SK-N-SH (cell line): ENCODE measurements around the gene STOX1. TPM values are rescaled to one million over a fixed set of nuclear protein-coding genes. Genes with fewer than 3 reads are reported as not detected.
A peak's percentile ranks its signal among the peaks of the same experiment; 100 is the strongest.

ENCODE experiments used
- CTCF ChIA-PET: fragments of 300-600, 350-600 bp; formaldehyde crosslinking; extraction: SDS; loops from one replicate; lab custom pipeline; 2021; lab: Yijun Ruan, JAX
- POLR2A ChIA-PET: fragments of 350-600 bp; sonication (Branson Sonifier 250); formaldehyde crosslinking; extraction: SDS; loops from one replicate; lab custom pipeline; 2020; ENCODE audit warnings: antibody characterized with exemption, inconsistent platforms; lab: Yijun Ruan, JAX
- DNase-seq: peaks from one replicate; pipeline ENCODE4 v3.0.0; 2012
- H2AFZ ChIP-seq: fragments of 200-600 bp; sonication (generic); 2 replicates; pipeline ENCODE4 v1.8.1; 2016; ENCODE audit warnings: antibody characterized with exemption, mild to moderate bottlenecking, low read depth
- H3F3A ChIP-seq: fragments of 200-600 bp; sonication (generic); replicated peaks from 2 replicates; pipeline ENCODE3; 2016; ENCODE audit warnings: antibody characterized with exemption, mild to moderate bottlenecking; ENCODE audit not compliant: insufficient read depth
- H3K27ac ChIP-seq, 2 experiments: fragments of 200-500 bp in 1 of 2; fragments of 200-600 bp in 1 of 2; sonication (Bioruptor generic) in 1 of 2; sonication (generic), shearing (Covaris generic) in 1 of 2; 2 replicates each; pipeline versions ENCODE4 v1.5.1 to v1.6.1; 2014 to 2016; ENCODE audit warnings: low read depth in 2 of 2, inconsistent platforms in 1 of 2, low read length in 1 of 2, mild to moderate bottlenecking in 1 of 2, mixed read lengths in 1 of 2
- H3K27me3 ChIP-seq: fragments of 200-600 bp; sonication (generic), shearing (Covaris generic); 2 replicates; pipeline ENCODE4 v1.6.1; 2016; ENCODE audit warnings: mixed run types; ENCODE audit not compliant: insufficient read depth
- H3K36me3 ChIP-seq, 2 experiments: fragments of 200-500 bp in 1 of 2; fragments of 200-600 bp in 1 of 2; sonication (Bioruptor generic) in 1 of 2; sonication (generic) in 1 of 2; replicated peaks in 1 of 2; 2 replicates each; pipeline versions ENCODE3 to v1.5.1; 2014 to 2016; ENCODE audit warnings: low read length in 1 of 2, mild to moderate bottlenecking in 1 of 2; ENCODE audit not compliant: insufficient read depth in 2 of 2, control insufficient read depth in 1 of 2
- H3K4me1 ChIP-seq, 2 experiments: fragments of 200-500 bp in 1 of 2; fragments of 200-600 bp in 1 of 2; sonication (Bioruptor generic) in 1 of 2; sonication (generic), shearing (Covaris generic) in 1 of 2; 2 replicates each; pipeline versions ENCODE4 v1.5.1 to v1.6.1; 2014 to 2016; ENCODE audit warnings: low read depth in 1 of 2, low read length in 1 of 2, mixed run types in 1 of 2; ENCODE audit not compliant: insufficient read depth in 2 of 2, control insufficient read depth in 1 of 2
- H3K4me2 ChIP-seq: fragments of 200-600 bp; sonication (generic), shearing (Covaris generic); 2 replicates; pipeline ENCODE4 v1.6.1; 2017; ENCODE audit warnings: mixed run types
- H3K4me3 ChIP-seq, 2 experiments: fragments of 200-500 bp in 1 of 2; fragments of 200-600 bp in 1 of 2; sonication (Bioruptor generic) in 1 of 2; sonication (generic), shearing (Covaris generic) in 1 of 2; 2 replicates each; pipeline versions ENCODE4 v1.5.1 to v1.8.1; 2014 to 2016; ENCODE audit warnings: low read depth in 2 of 2, inconsistent platforms in 1 of 2, low read length in 1 of 2, mild to moderate bottlenecking in 1 of 2, mixed read lengths in 1 of 2, moderate library complexity in 1 of 2
- H3K79me2 ChIP-seq: fragments of 200-600 bp; sonication (generic); 2 replicates; pipeline ENCODE4 v1.8.1; 2017; ENCODE audit warnings: mild to moderate bottlenecking; ENCODE audit not compliant: insufficient read depth
- H3K9ac ChIP-seq: fragments of 200-600 bp; sonication (generic); 2 replicates; pipeline ENCODE4 v1.6.1; 2017; ENCODE audit warnings: mixed run types
- H3K9me2 ChIP-seq: fragments of 200-600 bp; sonication (generic); 2 replicates; pipeline ENCODE4 v1.6.1; 2017; ENCODE audit warnings: mixed run types
- H3K9me3 ChIP-seq: fragments of 200-600 bp; sonication (generic); 2 replicates; pipeline ENCODE4 v1.6.1; 2017; ENCODE audit warnings: mixed run types, mild to moderate bottlenecking, moderate library complexity
- H4K20me1 ChIP-seq: fragments of 200-600 bp; sonication (generic); 2 replicates; pipeline ENCODE4 v1.6.1; 2017; ENCODE audit warnings: mild to moderate bottlenecking, mixed run types; ENCODE audit not compliant: insufficient read depth
- CTCF ChIP-seq: fragments of 200-600 bp; sonication (generic); IDR thresholded peaks from 2 replicates; pipeline ENCODE4 v1.6.1; 2017; ENCODE audit warnings: antibody characterized with exemption, mild to moderate bottlenecking, moderate library complexity
- EP300 ChIP-seq, 2 experiments: IDR thresholded peaks; 2 replicates each; pipeline versions ENCODE4 v1.4.0 to v1.6.1; 2012; ENCODE audit warnings: borderline replicate concordance in 1 of 2, low read depth in 1 of 2, low read length in 1 of 2
- FOXJ3 ChIP-seq: sonication (generic); formaldehyde crosslinking; IDR thresholded peaks from 2 replicates; pipeline ENCODE4 v1.5.1; 2020; ENCODE audit warnings: mild to moderate bottlenecking, missing genetic modification reagents
- JUND ChIP-seq: IDR thresholded peaks from 2 replicates; pipeline ENCODE4 v1.4.0; 2012
- MXI1 ChIP-seq: IDR thresholded peaks from 2 replicates; pipeline ENCODE4 v1.6.1; 2012; ENCODE audit warnings: mild to moderate bottlenecking, low read depth, low read length, improper control_type of control experiment
- NRF1 ChIP-seq: IDR thresholded peaks from 2 replicates; pipeline ENCODE4 v1.6.1; 2012; ENCODE audit warnings: low read depth, mild to moderate bottlenecking, low read length
- RCOR1 ChIP-seq: fragments of 150-350 bp; IDR thresholded peaks from 2 replicates; pipeline ENCODE4 v1.6.1; 2017; ENCODE audit warnings: antibody characterized with exemption, low read length
- RFX5 ChIP-seq: IDR thresholded peaks from 2 replicates; pipeline ENCODE4 v1.6.1; 2012; ENCODE audit warnings: mild to moderate bottlenecking, improper control_type of control experiment, low read length
- RXRA ChIP-seq: IDR thresholded peaks from 2 replicates; pipeline ENCODE4 v1.4.0; 2012; ENCODE audit warnings: low read depth, mild to moderate bottlenecking, borderline replicate concordance
- SMC3 ChIP-seq: IDR thresholded peaks from 2 replicates; pipeline ENCODE4 v1.6.1; 2012; ENCODE audit warnings: low read depth, low read length, improper control_type of control experiment
- TCF12 ChIP-seq: IDR thresholded peaks from 2 replicates; pipeline ENCODE4 v1.4.0; 2012
- WGBS: methylation state at CpG from one replicate; pipeline ENCODE4 v1.1.6; 2017; ENCODE audit warnings: low lambda C conversion rate; 5-methylcytosine and 5-hydroxymethylcytosine counted together
- polyA plus RNA-seq, 3 experiments: library from polyadenylated mRNA; depleted of rRNA; stranded (reverse); fragments of >200 nt; gene quantifications; 2 replicates each; pipeline ENCODE4 v1.2.3, GENCODE V29; 2012
- TF ChIP-seq, protein P1 (sequence below): IDR thresholded peaks from 2 replicates; pipeline ENCODE4 v1.4.0; 2012; ENCODE audit warnings: low read depth, borderline replicate concordance
- TF ChIP-seq, protein P2 (sequence below): IDR thresholded peaks from 2 replicates; pipeline ENCODE4 v1.4.0; 2012; ENCODE audit warnings: low read depth
- TF ChIP-seq, protein P3 (sequence below): IDR thresholded peaks from 2 replicates; pipeline ENCODE4 v1.6.1; 2012; ENCODE audit warnings: mild to moderate bottlenecking, low read depth, low read length, moderate library complexity

The STOX1 gene
- polyA plus RNA-seq, 1 of the 3 experiments (the other 2 are of a cell fraction), result 0.13 TPM

DNA sequence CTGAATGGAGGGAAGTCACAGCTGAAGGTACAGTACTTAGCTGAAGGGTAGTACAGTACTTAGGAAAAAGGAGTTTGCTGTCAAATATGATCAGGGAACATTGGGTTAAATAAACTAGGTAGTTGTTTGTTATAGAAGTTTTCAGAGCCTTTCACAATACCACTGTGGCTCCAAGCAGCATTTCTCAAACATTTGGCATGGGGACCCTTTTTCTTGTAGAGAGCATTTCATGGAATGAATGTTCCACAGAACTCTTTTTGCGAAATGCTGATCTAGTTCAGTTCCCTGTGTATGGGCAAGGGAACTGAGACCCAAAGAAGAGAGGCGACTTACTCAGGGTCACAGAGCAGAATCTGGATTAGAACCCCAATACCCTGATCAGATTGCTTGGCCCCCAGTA lies 42.3 kb downstream of the STOX1 start:
- no peak overlapping the region for H2AFZ ChIP-seq
- CTCF ChIA-PET, result no interaction called here
- no peaks in the 10 kb centered on the region for H3K79me2 ChIP-seq
- H3K27ac ChIP-seq, result no peak overlapping the region
- H3K27me3 ChIP-seq, result no peaks in the 10 kb centered on the region
- H3K36me3 ChIP-seq, result no peaks in the 10 kb centered on the region
- no peaks in the 10 kb centered on the region for H4K20me1 ChIP-seq
- DNase-seq, result no peak
- TF ChIP-seq SMC3, result no peak
- TF ChIP-seq, protein P1, sequence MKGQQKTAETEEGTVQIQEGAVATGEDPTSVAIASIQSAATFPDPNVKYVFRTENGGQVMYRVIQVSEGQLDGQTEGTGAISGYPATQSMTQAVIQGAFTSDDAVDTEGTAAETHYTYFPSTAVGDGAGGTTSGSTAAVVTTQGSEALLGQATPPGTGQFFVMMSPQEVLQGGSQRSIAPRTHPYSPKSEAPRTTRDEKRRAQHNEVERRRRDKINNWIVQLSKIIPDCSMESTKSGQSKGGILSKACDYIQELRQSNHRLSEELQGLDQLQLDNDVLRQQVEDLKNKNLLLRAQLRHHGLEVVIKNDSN, result no peak
- TF ChIP-seq JUND, result no peak
- no peak for TF ChIP-seq NRF1
- TF ChIP-seq CTCF, result no peak
- TF ChIP-seq, protein P2, sequence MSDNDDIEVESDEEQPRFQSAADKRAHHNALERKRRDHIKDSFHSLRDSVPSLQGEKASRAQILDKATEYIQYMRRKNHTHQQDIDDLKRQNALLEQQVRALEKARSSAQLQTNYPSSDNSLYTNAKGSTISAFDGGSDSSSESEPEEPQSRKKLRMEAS, result no peak
- no peak for TF ChIP-seq FOXJ3
- no peak for TF ChIP-seq RCOR1
- no peak for TF ChIP-seq RFX5
- TF ChIP-seq RXRA, result no peak
- TF ChIP-seq MXI1, result no peak
- TF ChIP-seq EP300 (IDR thresholded peaks at IDR 0.05; ENCODE audit: borderline replicate concordance in 1 of 2, low read depth in 1 of 2, low read length in 1 of 2), result no peak
- POLR2A ChIA-PET, result no interaction called here
- H3K4me1 ChIP-seq, result peaks cover 16 to 26% of the 10 kb centered on the region in 2 experiments; a peak in 3 of 4 replicates
- 66% methylated on average over 2 of the region's 2 CpGs for WGBS
- no peaks in the 10 kb centered on the region for H3K9me3 ChIP-seq
- no peak overlapping the region for H3K4me3 ChIP-seq
- no peak overlapping the region for H3K4me2 ChIP-seq
- peaks cover 14% of the 10 kb centered on the region for H3F3A ChIP-seq
- no peaks in the 10 kb centered on the region for H3K9me2 ChIP-seq
- no peak overlapping the region for H3K9ac ChIP-seq

DNA sequence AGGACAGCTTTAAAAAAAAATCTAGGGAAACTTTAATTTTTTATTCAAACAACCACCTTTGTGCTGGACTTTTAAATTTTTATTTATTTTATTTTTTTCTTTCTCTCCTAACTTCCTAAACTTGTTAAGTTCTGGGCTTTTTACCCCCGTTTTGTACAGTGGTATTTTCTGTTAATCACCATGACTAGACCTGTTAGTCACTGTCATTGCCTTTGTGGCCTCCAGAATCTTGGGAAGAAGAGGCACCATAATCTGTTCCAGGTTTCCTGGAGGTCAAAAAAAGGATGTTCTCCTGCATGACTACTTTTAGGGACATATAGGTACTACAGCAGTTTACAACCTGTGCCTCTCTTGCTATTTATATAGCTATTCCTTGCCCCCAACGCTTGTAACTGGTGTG lies 42.7 kb downstream of the STOX1 start:
- Histone ChIP-seq H4K20me1 (no peaks in the 10 kb centered on the region), H3K9ac (no peak overlapping the region), H3K79me2 (no peaks in the 10 kb centered on the region), H3K4me2 (no peak overlapping the region), H3K9me3 (no peaks in the 10 kb centered on the region), H3K9me2 (no peaks in the 10 kb centered on the region), H3K36me3 (no peaks in the 10 kb centered on the region), H2AFZ (no peak overlapping the region), H3K4me1 (peaks cover 16 to 26% of the 10 kb centered on the region in 2 experiments; a peak in 3 of 4 replicates), H3K27ac (peak overlapping the region in 1 of 2 experiments; percentile 83; a peak in 2 of 4 replicates), H3F3A (peaks cover 14% of the 10 kb centered on the region), H3K27me3 (no peaks in the 10 kb centered on the region), H3K4me3 (no peak overlapping the region)
- TF ChIP-seq TCF12, result no peak
- TF ChIP-seq, protein P3, sequence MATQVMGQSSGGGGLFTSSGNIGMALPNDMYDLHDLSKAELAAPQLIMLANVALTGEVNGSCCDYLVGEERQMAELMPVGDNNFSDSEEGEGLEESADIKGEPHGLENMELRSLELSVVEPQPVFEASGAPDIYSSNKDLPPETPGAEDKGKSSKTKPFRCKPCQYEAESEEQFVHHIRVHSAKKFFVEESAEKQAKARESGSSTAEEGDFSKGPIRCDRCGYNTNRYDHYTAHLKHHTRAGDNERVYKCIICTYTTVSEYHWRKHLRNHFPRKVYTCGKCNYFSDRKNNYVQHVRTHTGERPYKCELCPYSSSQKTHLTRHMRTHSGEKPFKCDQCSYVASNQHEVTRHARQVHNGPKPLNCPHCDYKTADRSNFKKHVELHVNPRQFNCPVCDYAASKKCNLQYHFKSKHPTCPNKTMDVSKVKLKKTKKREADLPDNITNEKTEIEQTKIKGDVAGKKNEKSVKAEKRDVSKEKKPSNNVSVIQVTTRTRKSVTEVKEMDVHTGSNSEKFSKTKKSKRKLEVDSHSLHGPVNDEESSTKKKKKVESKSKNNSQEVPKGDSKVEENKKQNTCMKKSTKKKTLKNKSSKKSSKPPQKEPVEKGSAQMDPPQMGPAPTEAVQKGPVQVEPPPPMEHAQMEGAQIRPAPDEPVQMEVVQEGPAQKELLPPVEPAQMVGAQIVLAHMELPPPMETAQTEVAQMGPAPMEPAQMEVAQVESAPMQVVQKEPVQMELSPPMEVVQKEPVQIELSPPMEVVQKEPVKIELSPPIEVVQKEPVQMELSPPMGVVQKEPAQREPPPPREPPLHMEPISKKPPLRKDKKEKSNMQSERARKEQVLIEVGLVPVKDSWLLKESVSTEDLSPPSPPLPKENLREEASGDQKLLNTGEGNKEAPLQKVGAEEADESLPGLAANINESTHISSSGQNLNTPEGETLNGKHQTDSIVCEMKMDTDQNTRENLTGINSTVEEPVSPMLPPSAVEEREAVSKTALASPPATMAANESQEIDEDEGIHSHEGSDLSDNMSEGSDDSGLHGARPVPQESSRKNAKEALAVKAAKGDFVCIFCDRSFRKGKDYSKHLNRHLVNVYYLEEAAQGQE, result no peak
- TF ChIP-seq RXRA, result no peak
- CTCF ChIA-PET, result interaction anchor here (1.5 kb wide), 1 partner anchor 42 kb away, joined by 3 read pairs; the partner anchor contains the start of gene STOX1
- no peak for DNase-seq
- WGBS, result 48% methylated on average over 2 of the region's 2 CpGs
- POLR2A ChIA-PET, result no interaction called here
